ENCODE results near the gene AK4. TPM values are rescaled to one million over a fixed set of nuclear protein-coding genes. Genes with fewer than 3 reads are reported as not detected.

The AK4 gene
- total RNA-seq, 1 donor from 2014 or later: 39.7 TPM

- Mint-ChIP-seq H3K4me3 (ENCODE audit: unreplicated experiment) (no peak overlapping the region), H3K4me1 (ENCODE audit: unreplicated experiment) (peaks cover 15% of the 10 kb centered on the region), H3K9me3 (ENCODE audit: unreplicated experiment) (no peaks in the 10 kb centered on the region), H3K27me3 (ENCODE audit: unreplicated experiment) (peaks cover 4% of the 10 kb centered on the region), H3K27ac (ENCODE audit: unreplicated experiment) (no peak overlapping the region), H3K36me3 (ENCODE audit: low read depth, unreplicated experiment) (no peaks in the 10 kb centered on the region)
- DNase-seq (ENCODE audit: low spot score): no peak
- TF ChIP-seq, protein P1, sequence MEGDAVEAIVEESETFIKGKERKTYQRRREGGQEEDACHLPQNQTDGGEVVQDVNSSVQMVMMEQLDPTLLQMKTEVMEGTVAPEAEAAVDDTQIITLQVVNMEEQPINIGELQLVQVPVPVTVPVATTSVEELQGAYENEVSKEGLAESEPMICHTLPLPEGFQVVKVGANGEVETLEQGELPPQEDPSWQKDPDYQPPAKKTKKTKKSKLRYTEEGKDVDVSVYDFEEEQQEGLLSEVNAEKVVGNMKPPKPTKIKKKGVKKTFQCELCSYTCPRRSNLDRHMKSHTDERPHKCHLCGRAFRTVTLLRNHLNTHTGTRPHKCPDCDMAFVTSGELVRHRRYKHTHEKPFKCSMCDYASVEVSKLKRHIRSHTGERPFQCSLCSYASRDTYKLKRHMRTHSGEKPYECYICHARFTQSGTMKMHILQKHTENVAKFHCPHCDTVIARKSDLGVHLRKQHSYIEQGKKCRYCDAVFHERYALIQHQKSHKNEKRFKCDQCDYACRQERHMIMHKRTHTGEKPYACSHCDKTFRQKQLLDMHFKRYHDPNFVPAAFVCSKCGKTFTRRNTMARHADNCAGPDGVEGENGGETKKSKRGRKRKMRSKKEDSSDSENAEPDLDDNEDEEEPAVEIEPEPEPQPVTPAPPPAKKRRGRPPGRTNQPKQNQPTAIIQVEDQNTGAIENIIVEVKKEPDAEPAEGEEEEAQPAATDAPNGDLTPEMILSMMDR (IDR thresholded peaks at IDR 0.05; ENCODE audit: unreplicated experiment): no peak
Measured at GRCh38 chr1:65172936-65173690, 25.1 kb downstream of the AK4 start.

DNA sequence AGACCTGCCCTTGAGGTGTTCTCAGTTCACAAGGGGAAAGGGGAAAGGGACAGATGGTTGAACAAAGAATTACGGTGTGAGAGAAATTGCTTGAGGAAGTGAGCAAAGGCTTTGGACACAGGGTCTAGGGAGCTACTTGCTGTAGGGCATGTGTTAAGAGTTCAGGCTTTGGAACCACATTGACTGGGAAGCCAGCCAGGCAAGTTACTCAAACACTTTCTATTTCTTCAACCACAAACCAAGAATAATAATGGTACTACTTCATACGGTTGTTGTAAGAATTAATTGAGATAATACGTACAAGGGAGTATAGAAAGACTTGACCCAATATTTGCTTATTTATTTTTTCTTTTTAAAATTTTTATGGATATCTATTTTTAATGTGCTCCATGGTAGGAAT, 26.6 kb downstream of the AK4 start:
- no peaks in the 10 kb centered on the region for H3K36me3 Mint-ChIP-seq (ENCODE audit: low read depth, unreplicated experiment)
- H3K27me3 Mint-ChIP-seq (ENCODE audit: unreplicated experiment): peaks cover 4% of the 10 kb centered on the region
- no peak for DNase-seq (ENCODE audit: low spot score)
- H3K4me3 Mint-ChIP-seq (ENCODE audit: unreplicated experiment): no peak overlapping the region
- no peak overlapping the region for H3K27ac Mint-ChIP-seq (ENCODE audit: unreplicated experiment)
- H3K9me3 Mint-ChIP-seq (ENCODE audit: unreplicated experiment): no peaks in the 10 kb centered on the region
- TF ChIP-seq, protein P1 (IDR thresholded peaks at IDR 0.05; ENCODE audit: unreplicated experiment): no peak
- peaks cover 20% of the 10 kb centered on the region for H3K4me1 Mint-ChIP-seq (ENCODE audit: unreplicated experiment)

GRCh38 chr1:65175171-65176055, 27.4 kb downstream of the AK4 start:
- H3K4me1 Mint-ChIP-seq (ENCODE audit: unreplicated experiment): peaks cover 18% of the 10 kb centered on the region

DNA sequence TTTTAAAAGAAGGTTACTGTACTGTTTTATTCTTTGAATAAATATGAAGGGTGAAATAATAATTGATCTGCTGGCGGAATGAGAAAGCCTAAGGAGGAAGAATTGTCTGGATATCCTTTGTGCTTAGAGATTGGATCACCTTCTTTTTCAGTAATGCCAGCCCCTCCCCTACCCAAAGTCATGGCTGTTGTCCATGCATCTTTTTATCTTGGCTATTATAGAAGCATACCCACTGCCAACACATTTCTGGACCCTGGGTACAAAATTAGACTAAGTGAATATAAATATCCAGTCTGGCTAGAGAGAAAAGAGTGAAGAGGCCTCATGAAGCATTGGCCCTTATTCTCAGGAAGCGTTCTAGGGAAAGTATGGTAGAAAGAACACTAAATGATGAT, 28.1 kb downstream of the AK4 start:
- no peak overlapping the region for H3K4me3 Mint-ChIP-seq (ENCODE audit: unreplicated experiment)
- no peaks in the 10 kb centered on the region for H3K9me3 Mint-ChIP-seq (ENCODE audit: unreplicated experiment)
- H3K4me1 Mint-ChIP-seq (ENCODE audit: unreplicated experiment): peaks cover 18% of the 10 kb centered on the region

More at GRCh38 chr1:65175171-65176055, 27.4 kb downstream of the AK4 start:
- no peak for DNase-seq (ENCODE audit: low spot score)
- TF ChIP-seq, protein P1 (IDR thresholded peaks at IDR 0.05; ENCODE audit: unreplicated experiment): no peak
- Mint-ChIP-seq H3K9me3 (ENCODE audit: unreplicated experiment) (no peaks in the 10 kb centered on the region), H3K36me3 (ENCODE audit: low read depth, unreplicated experiment) (no peaks in the 10 kb centered on the region), H3K27ac (ENCODE audit: unreplicated experiment) (no peak overlapping the region), H3K27me3 (ENCODE audit: unreplicated experiment) (peaks cover 4% of the 10 kb centered on the region), H3K4me3 (ENCODE audit: unreplicated experiment) (no peak overlapping the region)

More for the DNA sequence above, 28.1 kb downstream of the AK4 start:
- no peak for DNase-seq (ENCODE audit: low spot score)
- H3K36me3 Mint-ChIP-seq (ENCODE audit: low read depth, unreplicated experiment): no peaks in the 10 kb centered on the region
- no peak overlapping the region for H3K27ac Mint-ChIP-seq (ENCODE audit: unreplicated experiment)
- TF ChIP-seq, protein P1 (IDR thresholded peaks at IDR 0.05; ENCODE audit: unreplicated experiment): no peak
- H3K27me3 Mint-ChIP-seq (ENCODE audit: unreplicated experiment): peaks cover 4% of the 10 kb centered on the region

Data from endothelial cell (in vitro differentiated cells).